GM10266 (cell line): ENCODE data around the gene POLL.
A peak's percentile ranks its signal among the peaks of the same experiment; 100 is the strongest.

Experiments used
- DNase-seq: peaks from one replicate; pipeline ENCODE4 v3.0.0; 2012; ENCODE audit errors: extremely low spot score
- TF ChIP-seq, protein P1 (sequence below): IDR thresholded peaks from 2 replicates; pipeline ENCODE4 v1.5.1; 2012; ENCODE audit warnings: mild to moderate bottlenecking, low read depth; ENCODE audit not compliant: control insufficient read depth, insufficient read depth; ENCODE audit errors: missing control alignments

The POLL gene

DNA sequence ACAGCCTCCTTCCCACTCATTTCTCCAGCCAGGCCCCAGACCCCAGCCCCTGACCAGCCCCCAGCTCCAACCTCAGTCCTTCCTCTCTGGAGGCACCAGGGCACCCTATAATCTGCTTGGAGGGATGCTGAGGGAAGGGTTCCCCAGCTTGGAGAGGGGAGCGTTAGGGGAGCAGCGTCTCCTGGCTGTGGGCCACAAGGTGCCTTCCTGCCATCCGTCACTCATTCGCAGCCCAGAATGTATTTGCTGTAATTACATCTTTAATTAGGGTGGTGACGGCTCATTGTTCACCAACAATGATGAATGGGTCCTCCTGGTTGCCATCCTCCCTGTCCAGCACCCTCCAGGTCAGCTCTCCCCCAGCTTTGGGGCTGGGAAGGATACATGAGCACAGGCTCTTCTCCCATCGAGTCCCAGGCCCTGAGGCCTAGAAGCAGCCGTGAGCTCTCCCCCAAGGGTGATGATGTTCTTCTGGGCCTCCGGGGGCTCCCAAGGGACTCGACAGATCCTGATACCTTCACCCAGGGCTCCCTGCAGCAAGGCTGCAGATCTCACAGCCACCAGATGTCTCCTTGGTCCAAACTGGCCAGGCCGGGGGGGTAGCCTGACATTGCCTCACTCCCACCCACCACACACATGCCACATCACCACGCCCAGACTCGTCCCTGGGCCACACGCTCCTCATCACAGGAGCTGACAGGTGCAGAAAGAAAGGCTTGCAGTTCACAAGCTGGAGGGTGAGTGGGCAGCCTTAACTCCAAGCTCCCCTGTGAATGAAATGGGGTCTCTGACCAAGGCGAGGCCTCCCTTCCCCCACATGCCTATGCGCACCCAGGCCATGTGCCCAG lies 26.8 kb downstream of the POLL start:
- DNase-seq, result no peak
- TF ChIP-seq, protein P1, sequence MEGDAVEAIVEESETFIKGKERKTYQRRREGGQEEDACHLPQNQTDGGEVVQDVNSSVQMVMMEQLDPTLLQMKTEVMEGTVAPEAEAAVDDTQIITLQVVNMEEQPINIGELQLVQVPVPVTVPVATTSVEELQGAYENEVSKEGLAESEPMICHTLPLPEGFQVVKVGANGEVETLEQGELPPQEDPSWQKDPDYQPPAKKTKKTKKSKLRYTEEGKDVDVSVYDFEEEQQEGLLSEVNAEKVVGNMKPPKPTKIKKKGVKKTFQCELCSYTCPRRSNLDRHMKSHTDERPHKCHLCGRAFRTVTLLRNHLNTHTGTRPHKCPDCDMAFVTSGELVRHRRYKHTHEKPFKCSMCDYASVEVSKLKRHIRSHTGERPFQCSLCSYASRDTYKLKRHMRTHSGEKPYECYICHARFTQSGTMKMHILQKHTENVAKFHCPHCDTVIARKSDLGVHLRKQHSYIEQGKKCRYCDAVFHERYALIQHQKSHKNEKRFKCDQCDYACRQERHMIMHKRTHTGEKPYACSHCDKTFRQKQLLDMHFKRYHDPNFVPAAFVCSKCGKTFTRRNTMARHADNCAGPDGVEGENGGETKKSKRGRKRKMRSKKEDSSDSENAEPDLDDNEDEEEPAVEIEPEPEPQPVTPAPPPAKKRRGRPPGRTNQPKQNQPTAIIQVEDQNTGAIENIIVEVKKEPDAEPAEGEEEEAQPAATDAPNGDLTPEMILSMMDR, result no peak

- TF ChIP-seq, protein P1, result no peak
- no peak for DNase-seq
Observed at GRCh38 chr10:101560298-101561067, 27.6 kb downstream of the POLL start.

- peak; percentile 4 for DNase-seq
- TF ChIP-seq, protein P1, result no peak
Observed at GRCh38 chr10:101559596-101560297, 28.3 kb downstream of the POLL start.

GRCh38 chr10:101558671-101559595 lies 29.1 kb downstream of the POLL start:
- TF ChIP-seq, protein P1, result no peak
- DNase-seq, result peak; percentile 5

- TF ChIP-seq, protein P1, result no peak
- no peak for DNase-seq
Observed at GRCh38 chr10:101558204-101558603, 29.9 kb downstream of the POLL start.

GRCh38 chr10:101557541-101557940 lies 30.5 kb downstream of the POLL start:
- no peak for DNase-seq

More at GRCh38 chr10:101557541-101557940, 30.5 kb downstream of the POLL start:
- TF ChIP-seq, protein P1, result no peak
